PC-9 (cell line): ENCODE data around the gene LMO7.

Source experiments
- CTCF ChIP-seq: fragments of 200-600 bp; sonication (generic); conservative IDR thresholded peaks from 2 replicates; pipeline ENCODE4 v1.6.1; 2017; ENCODE audit warnings: mixed run types, antibody characterized with exemption, mild to moderate bottlenecking, moderate library complexity
- EZH2 ChIP-seq: fragments of 200-600 bp; sonication (generic); IDR thresholded peaks from 2 replicates; pipeline ENCODE4 v1.8.0; 2017; ENCODE audit warnings: antibody characterized with exemption, low read depth

- TF ChIP-seq EZH2 (no peak), CTCF (no peak)
Observed at GRCh38 chr13:75881109-75881775, 245.1 kb downstream of the LMO7 start.
